K562 (cell line): ENCODE data around the gene SORCS2. TPM values are rescaled to one million over a fixed set of nuclear protein-coding genes. Genes with fewer than 3 reads are reported as not detected.

Experiments
- DDX20 ChIP-seq: fragments of 450-650 bp; IDR thresholded peaks from 2 replicates; pipeline ENCODE4 v1.6.1; 2016; ENCODE audit warnings: missing genetic modification characterization, low read depth, mild to moderate bottlenecking, missing compliant biosample characterization, moderate library complexity
- E2F1 ChIP-seq: sonication (generic); formaldehyde crosslinking; IDR thresholded peaks from 2 replicates; pipeline ENCODE4 v1.8.1; 2023; ENCODE audit warnings: mild to moderate bottlenecking, missing genetic modification reagents, moderate library complexity
- MNT ChIP-seq, 2 experiments: fragments of 450-650 bp; conservative IDR thresholded peaks; 2 replicates each; pipeline ENCODE4 v1.6.1; 2017; ENCODE audit warnings: mild to moderate bottlenecking in 2 of 2, moderate library complexity in 2 of 2
- PTTG1 ChIP-seq: fragments of 450-650 bp; IDR thresholded peaks from 2 replicates; pipeline ENCODE4 v1.6.1; 2016; ENCODE audit warnings: low read depth, mild to moderate bottlenecking, missing genetic modification characterization, missing compliant biosample characterization
- RBM22 ChIP-seq: fragments of 200-400 bp; formaldehyde crosslinking; IDR thresholded peaks from 2 replicates; pipeline ENCODE4 v1.6.1; 2018; ENCODE audit warnings: low read length, low read depth; ENCODE audit not compliant: poor library complexity, severe bottlenecking
- RREB1 ChIP-seq: fragments of 250-450 bp; sonication (Bioruptor Pico); IDR thresholded peaks from 2 replicates; pipeline ENCODE4 v1.4.0; 2020
- ZFP36 ChIP-seq: fragments of 150-350 bp; IDR thresholded peaks from 2 replicates; pipeline ENCODE4 v1.6.1; 2018; ENCODE audit warnings: low read length, low read depth; ENCODE audit not compliant: partially characterized antibody
- polyA plus RNA-seq, 8 experiments: library from polyadenylated mRNA; depleted of rRNA in 4 of 8; stranded (reverse) in 5 of 8; unstranded in 3 of 8; fragments of >200 nt; fragmentation: Nextera tagmentation in 2 of 8; fragmentation: Illumina TruSeq in 1 of 8; extraction: Ambion mirVana in 2 of 8; extraction: Trizol in 1 of 8; gene quantifications; 2 replicates each; pipeline versions ENCODE4 v1.2.1 to v1.2.3, GENCODE V29; 2011 to 2014; ENCODE audit warnings: inconsistent platforms in 1 of 8, missing spikeins in 1 of 8
- total RNA-seq, 7 experiments: library from RNA; depleted of rRNA in 6 of 7; stranded (reverse); fragments of >200 nt in 6 of 7; fragmentation: Illumina TruSeq in 2 of 7; extraction: Trizol in 2 of 7; gene quantifications; 2 replicates each; pipeline versions ENCODE4 v1.2.1 to v1.2.3, GENCODE V29; 2011 to 2021; ENCODE audit warnings: low replicate concordance in 1 of 7

The SORCS2 gene
- total and polyA plus RNA-seq, 9 of the 15 experiments (the other 6 are each of a cell fraction or from before 2014, with no cell fraction given) = not detected

GRCh38 chr4:7627251-7628250 lies 435.2 kb downstream of the SORCS2 start (continued):
- TF ChIP-seq RREB1 (CRISPR knock-in tag) = no peak
- TF ChIP-seq E2F1 = no peak
- TF ChIP-seq MNT (conservative IDR thresholded peaks at IDR 0.05) = no peak
- no peak for TF ChIP-seq ZFP36
- TF ChIP-seq PTTG1 (tag) = no peak
- no peak for TF ChIP-seq RBM22
- TF ChIP-seq DDX20 = no peak
